ENCODE results near the gene PTPRJ.
A peak's percentile ranks its signal among the peaks of the same experiment; 100 is the strongest.
"Not testable (repeated sequence)": the region's sequence is repeated elsewhere in the genome, so short reads cannot be mapped to it uniquely, and the experiment has no call there.

The PTPRJ gene

GRCh38 chr11:48123934-48124755 is 143.8 kb downstream of the PTPRJ start:
- no peak for DNase-seq

- no peak for DNase-seq
These were observed 144.5 kb downstream of the PTPRJ start for GRCh38 chr11:48124880-48125279.

- DNase-seq: no peak
These were observed 145.5 kb downstream of the PTPRJ start for GRCh38 chr11:48125866-48126265.

GRCh38 chr11:48127521-48128183 is 147.3 kb downstream of the PTPRJ start:
- no peak for DNase-seq

GRCh38 chr11:48129697-48130395 is 149.5 kb downstream of the PTPRJ start:
- DNase-seq: no peak

- no peak for DNase-seq
These were observed 154.0 kb downstream of the PTPRJ start for GRCh38 chr11:48134221-48134922.

- no peak for DNase-seq
These were observed 157.9 kb downstream of the PTPRJ start for GRCh38 chr11:48138222-48138621.

GRCh38 chr11:48139896-48140295 is 159.5 kb downstream of the PTPRJ start:
- DNase-seq: not testable (repeated sequence)

- DNase-seq: no peak
These were observed 161.2 kb downstream of the PTPRJ start for GRCh38 chr11:48141475-48142122.

- no peak for DNase-seq
These were observed 162.5 kb downstream of the PTPRJ start for GRCh38 chr11:48142889-48143288.

- no peak for DNase-seq
These were observed 168.4 kb downstream of the PTPRJ start for GRCh38 chr11:48148749-48149148.

GRCh38 chr11:48150213-48150612 is 169.9 kb downstream of the PTPRJ start:
- no peak for DNase-seq

- DNase-seq: peak; percentile 83
These were observed 173.8 kb downstream of the PTPRJ start for GRCh38 chr11:48154151-48154550.

GRCh38 chr11:48161951-48162884 is 181.9 kb downstream of the PTPRJ start:
- no peak for DNase-seq

GRCh38 chr11:48162885-48163268 is 182.5 kb downstream of the PTPRJ start:
- no peak for DNase-seq

GRCh38 chr11:48163360-48164100 is 183.2 kb downstream of the PTPRJ start:
- no peak for DNase-seq

GRCh38 chr11:48164836-48165235 is 184.5 kb downstream of the PTPRJ start:
- no peak for DNase-seq

- no peak for DNase-seq
These were observed 185.1 kb downstream of the PTPRJ start for GRCh38 chr11:48165426-48165825.

- no peak for DNase-seq
These were observed 187.0 kb downstream of the PTPRJ start for GRCh38 chr11:48167380-48167779.

- no peak for DNase-seq
These were observed 188.5 kb downstream of the PTPRJ start for GRCh38 chr11:48168815-48169214.

GRCh38 chr11:48169259-48169658 is 188.9 kb downstream of the PTPRJ start:
- no peak for DNase-seq

Data from HCEC 1CT (cell line).